Lung (tissue), 12 donors: Measurements from ENCODE around the gene TRAPPC11. TPM values are rescaled to one million over a fixed set of nuclear protein-coding genes. Genes with fewer than 3 reads are reported as not detected.

Experiments used
- ATAC-seq: fragments of 200-7000 bp; cut with Tn5 transposase; one replicate; pipeline ENCODE4 v1.9.1; 2020; ENCODE audit warnings: moderate number of reproducible peaks; ENCODE audit not compliant: insufficient read depth, low FRiP score
- DNase-seq, 3 donors: peaks; one replicate each; pipeline ENCODE4 v3.0.0-alpha.2; 2013 to 2017
- H3K27ac ChIP-seq, 2 donors: one replicate each; pipeline ENCODE4 v1.5.1; 2013; ENCODE audit warnings: mild to moderate bottlenecking in 2 of 2, moderate library complexity in 2 of 2, control low read depth in 1 of 2, inconsistent platforms in 1 of 2, low read depth in 1 of 2, low read length in 1 of 2
- H3K27me3 ChIP-seq, 3 donors: one replicate each; pipeline ENCODE4 v1.5.1; 2013; ENCODE audit warnings: low read length in 2 of 3; ENCODE audit not compliant: control insufficient read depth in 3 of 3, insufficient read depth in 3 of 3
- H3K36me3 ChIP-seq, 4 donors: one replicate each; pipeline ENCODE4 v1.5.1; 2013; ENCODE audit warnings: low read length in 4 of 4, mild to moderate bottlenecking in 1 of 4, moderate library complexity in 1 of 4; ENCODE audit not compliant: control insufficient read depth in 4 of 4, insufficient read depth in 4 of 4
- H3K4me1 ChIP-seq, 5 donors: one replicate each; pipeline ENCODE4 v1.5.1; 2013; ENCODE audit warnings: low read length in 5 of 5, mild to moderate bottlenecking in 2 of 5, moderate library complexity in 1 of 5; ENCODE audit not compliant: control insufficient read depth in 5 of 5, insufficient read depth in 5 of 5
- H3K4me3 ChIP-seq: one replicate; pipeline ENCODE4 v1.5.1; 2013; ENCODE audit warnings: mild to moderate bottlenecking, control low read depth, moderate library complexity
- H3K9ac ChIP-seq, 2 donors: one replicate each; pipeline ENCODE4 v1.5.1; 2013; ENCODE audit warnings: low read length in 2 of 2, control low read depth in 1 of 2; ENCODE audit not compliant: insufficient read depth in 1 of 2
- H3K9me3 ChIP-seq, 4 donors: one replicate each; pipeline ENCODE4 v1.5.1; 2013; ENCODE audit warnings: low read length in 3 of 4, mild to moderate bottlenecking in 1 of 4, moderate library complexity in 1 of 4; ENCODE audit not compliant: control insufficient read depth in 4 of 4, insufficient read depth in 3 of 4
- CTCF ChIP-seq: IDR thresholded peaks from 2 replicates; pipeline ENCODE4 v1.5.1; 2012; ENCODE audit warnings: mild to moderate bottlenecking; ENCODE audit errors: control extremely low read depth, extremely low read depth
- WGBS, 2 donors: extraction: QIAGEN DNeasy Blood & Tissue Kit; methylation state at CpG; one replicate each; pipeline ENCODE4 v1.1.7; 2013; 5-methylcytosine and 5-hydroxymethylcytosine counted together
- polyA plus RNA-seq, 2 donors: library from polyadenylated mRNA; stranded (reverse); fragments of 200-250 nt; gene quantifications; one replicate each; pipeline ENCODE4 v1.2.1, GENCODE V29; 2013
- total RNA-seq, 2 donors: library from RNA; depleted of rRNA in 1 of 2; stranded (reverse); fragments of >200 nt in 1 of 2; gene quantifications; one replicate each; pipeline ENCODE4 v1.2.1, GENCODE V29; 2014 to 2021
- donor health status: control.
- donor health status: control.
- donor health status: Bipolar disorder and iron deficiency.
- donor health status: healthy.
- donor health status: DM: yes; HTN: yes; CAD: no.

Gene TRAPPC11
- total and polyA plus RNA-seq, 4 donors = 15.5 to 80.1 (median 25.4) TPM

GRCh38 chr4:183727482-183727881, 68.4 kb downstream of the TRAPPC11 start:
- Histone ChIP-seq H3K9me3 (no peaks in the 10 kb centered on the region), H3K27ac (no peak overlapping the region), H3K4me3 (no peak overlapping the region), H3K36me3 (no peaks in the 10 kb centered on the region), H3K4me1 (peaks cover 0 to 6% (median 0%) of the 10 kb centered on the region in 5 donors), H3K9ac (no peak overlapping the region), H3K27me3 (no peaks in the 10 kb centered on the region)
- DNase-seq = no peak
- no peak for ATAC-seq
- WGBS, 2 donors = 89 to 97% methylated on average over 5 of the region's 5 CpGs
- no peak for TF ChIP-seq CTCF

- DNase-seq = no peak
- WGBS, 2 donors = 76 to 85% methylated on average over 22 of the region's 22 CpGs
Observed at GRCh38 chr4:183728223-183729068, 69.4 kb downstream of the TRAPPC11 start.

DNA sequence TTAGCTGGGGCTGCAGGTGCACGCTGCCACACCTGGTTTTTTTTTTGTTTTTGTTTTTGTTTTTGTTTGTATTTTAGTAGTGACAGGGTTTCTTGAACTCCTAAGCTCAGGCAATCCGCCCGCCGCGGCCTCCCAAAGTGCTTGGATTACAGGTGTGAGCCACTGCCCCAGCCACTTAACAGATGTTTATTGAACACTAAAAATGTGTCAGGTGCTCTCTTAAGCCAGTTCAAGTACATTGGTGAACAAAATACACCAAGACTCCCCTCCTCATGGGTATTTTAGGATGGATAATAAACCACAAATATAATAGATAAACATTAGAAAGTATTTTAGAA, 69.9 kb downstream of the TRAPPC11 start:
- DNase-seq (no peak), ATAC-seq (no peak)
- Histone ChIP-seq H3K36me3 (no peaks in the 10 kb centered on the region), H3K27me3 (no peaks in the 10 kb centered on the region), H3K9me3 (no peaks in the 10 kb centered on the region), H3K27ac (no peak overlapping the region), H3K4me3 (no peak overlapping the region), H3K4me1 (peaks cover 0 to 1% (median 0%) of the 10 kb centered on the region in 5 donors), H3K9ac (no peak overlapping the region)
- 80 to 94% methylated on average over 5 of the region's 5 CpGs for WGBS, 2 donors
- TF ChIP-seq CTCF = no peak

More at GRCh38 chr4:183728223-183729068, 69.4 kb downstream of the TRAPPC11 start:
- H3K4me3 ChIP-seq = no peak overlapping the region
- no peaks in the 10 kb centered on the region for H3K27me3 ChIP-seq
- ATAC-seq = no peak
- no peak for TF ChIP-seq CTCF
- H3K36me3 ChIP-seq = no peaks in the 10 kb centered on the region
- peaks cover 0 to 1% (median 0%) of the 10 kb centered on the region in 5 donors for H3K4me1 ChIP-seq
- no peak overlapping the region for H3K9ac ChIP-seq
- no peak overlapping the region for H3K27ac ChIP-seq
- no peaks in the 10 kb centered on the region for H3K9me3 ChIP-seq
